Gastroesophageal sphincter (tissue), 4 donors: ENCODE measurements around the gene NBPF1. TPM values are rescaled to one million over a fixed set of nuclear protein-coding genes. Genes with fewer than 3 reads are reported as not detected.
"Not testable (repeated sequence)": the region's sequence is repeated elsewhere in the genome, so short reads cannot be mapped to it uniquely, and the experiment has no call there.

ENCODE experiments used
- ATAC-seq: fragments of 150-250 bp; one replicate; pipeline ENCODE4 v1.9.1; 2016; ENCODE audit warnings: mild to moderate bottlenecking, moderate library complexity
- H3K27ac ChIP-seq, 4 donors: fragments of 200-600 bp; sonication (generic) in 3 of 4; 1 replicate in 3 of 4; 2 replicates in 1 of 4; pipeline ENCODE4 v1.5.1; 2016 to 2019
- H3K27me3 ChIP-seq: fragments of 200-600 bp; sonication (generic); one replicate; pipeline ENCODE4 v1.5.1; 2019
- H3K36me3 ChIP-seq, 2 donors: fragments of 200-600 bp; sonication (generic); one replicate each; pipeline ENCODE4 v1.5.1; 2019; ENCODE audit warnings: control low read depth in 1 of 2
- H3K4me1 ChIP-seq, 3 donors: fragments of 200-600 bp; sonication (generic); 1 replicate in 2 of 3; 2 replicates in 1 of 3; pipeline ENCODE4 v1.5.1; 2016 to 2019; ENCODE audit warnings: control low read depth in 2 of 3
- H3K4me3 ChIP-seq, 2 donors: fragments of 200-600 bp; sonication (generic); one replicate each; pipeline ENCODE4 v1.5.1; 2019; ENCODE audit warnings: mild to moderate bottlenecking in 1 of 2, moderate library complexity in 1 of 2
- H3K9me3 ChIP-seq, 3 donors: fragments of 200-600 bp; sonication (generic); one replicate each; pipeline ENCODE4 v1.5.1; 2017 to 2019; ENCODE audit warnings: control low read depth in 2 of 3
- CTCF ChIP-seq, 4 experiments: fragments of 200-600 bp in 2 of 4; fragments of 450-650 bp in 2 of 4; sonication (generic) in 1 of 4; IDR thresholded peaks; one replicate each; pipeline ENCODE4 v1.5.1; 2017 to 2019; ENCODE audit warnings: antibody characterized with exemption in 4 of 4, mild to moderate bottlenecking in 2 of 4, moderate library complexity in 2 of 4
- EP300 ChIP-seq: sonication (generic); formaldehyde crosslinking; IDR thresholded peaks from one replicate; pipeline ENCODE4 v1.6.1; 2017; ENCODE audit warnings: antibody characterized with exemption, mild to moderate bottlenecking
- POLR2A ChIP-seq, 2 donors: fragments of 450-650 bp; IDR thresholded peaks; one replicate each; pipeline ENCODE4 v1.6.1; 2017; ENCODE audit warnings: antibody characterized with exemption in 2 of 2, mild to moderate bottlenecking in 2 of 2, moderate library complexity in 1 of 2
- POLR2AphosphoS5 ChIP-seq: sonication (generic); formaldehyde crosslinking; IDR thresholded peaks from one replicate; pipeline ENCODE4 v1.6.1; 2017; ENCODE audit warnings: antibody characterized with exemption
- WGBS, 2 donors: methylation state at CpG; one replicate each; pipeline ENCODE4 v1.1.5; 2018; ENCODE audit warnings: low coverage in 1 of 2; 5-methylcytosine and 5-hydroxymethylcytosine counted together
- total RNA-seq, 4 donors: library from RNA; depleted of rRNA; stranded (reverse); fragments of >200 nt; gene quantifications; one replicate each; pipeline ENCODE4 v1.1.0, GENCODE V29; 2016

The NBPF1 gene
- total RNA-seq, 4 donors from 2014 or later = 21.8 to 46.6 (median 30.7) TPM

DNA sequence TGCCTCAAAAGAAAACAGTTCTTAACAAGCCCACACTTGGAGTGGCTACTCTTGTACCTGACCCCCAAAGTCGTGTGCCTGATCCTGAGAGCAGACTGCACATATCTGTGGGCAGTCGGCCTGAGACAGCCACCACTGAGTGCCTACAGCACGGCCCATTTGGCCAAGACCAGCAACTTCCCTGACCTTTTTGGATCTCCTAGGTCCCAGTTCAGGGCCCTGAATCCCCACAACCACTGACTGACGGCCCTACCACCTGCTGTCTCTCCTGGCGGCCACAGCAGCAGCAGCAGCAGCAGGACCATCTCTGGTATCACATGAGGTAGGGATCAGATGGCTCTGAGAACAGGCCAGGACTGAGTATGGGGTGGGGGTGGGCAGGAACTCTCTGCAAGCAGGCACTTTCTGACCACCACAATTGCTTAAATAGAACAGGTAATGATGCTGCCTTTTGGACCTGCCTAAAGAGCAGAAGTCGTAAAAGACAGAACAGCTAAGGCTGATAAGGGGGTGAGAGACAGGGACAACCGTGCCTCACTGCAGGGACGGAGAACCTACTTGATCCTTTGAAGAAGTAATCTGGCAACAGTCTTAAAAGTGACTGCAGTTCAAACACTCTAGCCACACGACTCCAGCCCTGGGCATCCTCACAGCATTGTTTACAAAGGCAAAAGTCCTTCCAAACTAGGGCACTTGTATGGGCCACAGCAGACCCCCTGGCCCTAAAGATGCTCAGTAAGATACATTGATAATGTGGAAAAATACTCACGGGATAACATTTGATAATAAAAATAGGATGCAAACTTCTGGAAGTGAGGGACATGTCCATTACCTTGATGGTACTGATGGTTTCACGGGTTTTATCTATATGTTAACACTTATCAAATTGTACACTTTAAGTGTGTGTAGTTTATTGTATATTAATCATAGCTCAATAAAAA, 26.0 kb upstream of the NBPF1 start:
- Histone ChIP-seq H3K4me1 (peaks cover 5 to 24% (median 18%) of the 10 kb centered on the region in 3 donors), H3K36me3 (peaks cover 0 to 32% of the 10 kb centered on the region in 2 donors)
- not testable (repeated sequence) for H3K27me3 ChIP-seq, ATAC-seq, H3K27ac ChIP-seq, H3K9me3 ChIP-seq, H3K4me3 ChIP-seq
- WGBS, 2 donors = 66% methylated on average over 11 of the region's 11 CpGs

GRCh38 chr1:16637941-16638778, 24.8 kb upstream of the NBPF1 start:
- Histone ChIP-seq H3K4me1 (peaks cover 2 to 14% (median 10%) of the 10 kb centered on the region in 3 donors), H3K36me3 (peaks cover 0 to 44% of the 10 kb centered on the region in 2 donors)
- 88 to 91% methylated on average over 3 to 5 of the region's 6 CpGs for WGBS, 2 donors
- not testable (repeated sequence) for H3K27me3 ChIP-seq, H3K9me3 ChIP-seq, H3K27ac ChIP-seq, H3K4me3 ChIP-seq
- ATAC-seq = peak; percentile 8

DNA sequence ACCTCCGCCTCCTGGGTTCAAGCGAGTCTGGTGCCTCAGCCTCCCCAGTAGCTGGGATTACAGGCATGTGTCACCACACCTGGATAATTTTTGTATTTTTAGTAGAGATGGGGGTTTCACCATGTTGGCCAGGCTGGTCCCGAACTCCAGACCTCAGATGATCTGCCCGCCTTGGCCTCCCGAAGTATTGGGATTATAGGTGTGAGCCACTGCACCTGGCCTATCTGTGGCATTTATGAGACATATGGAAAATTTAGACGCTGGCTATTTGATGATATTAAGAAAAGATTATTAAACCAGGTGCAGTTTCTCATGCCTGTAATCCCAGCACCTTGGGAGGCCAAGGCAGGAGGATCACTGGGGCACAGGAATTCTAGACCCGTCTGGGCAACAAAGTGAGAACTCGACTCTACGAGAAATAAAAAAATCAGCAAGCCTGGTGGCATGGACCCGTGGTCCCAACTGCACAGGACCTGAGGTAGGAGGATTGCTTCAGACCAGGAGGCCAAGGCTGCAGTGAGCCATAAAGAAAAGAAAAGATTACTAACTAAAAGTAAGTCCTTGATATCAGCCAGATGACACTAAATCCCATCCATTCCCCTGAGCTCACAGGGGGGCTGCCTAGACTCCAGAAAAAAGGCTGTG, 23.3 kb upstream of the NBPF1 start:
- peaks cover 0 to 59% of the 10 kb centered on the region in 2 donors for H3K36me3 ChIP-seq
- ATAC-seq, H3K27me3 ChIP-seq, H3K4me1 ChIP-seq, H3K4me3 ChIP-seq, H3K9me3 ChIP-seq, H3K27ac ChIP-seq: not testable (repeated sequence)
- WGBS, 2 donors = 86 to 88% methylated on average over 10 of the region's 10 CpGs

- H3K4me1 ChIP-seq, H3K9me3 ChIP-seq, H3K4me3 ChIP-seq, H3K27me3 ChIP-seq, H3K27ac ChIP-seq, ATAC-seq: not testable (repeated sequence)
- WGBS, 2 donors = 90 to 92% methylated on average over 5 of the region's 5 CpGs
- H3K36me3 ChIP-seq = peaks cover 0 to 66% of the 10 kb centered on the region in 2 donors
Observed at GRCh38 chr1:16635959-16636358, 22.6 kb upstream of the NBPF1 start.

DNA sequence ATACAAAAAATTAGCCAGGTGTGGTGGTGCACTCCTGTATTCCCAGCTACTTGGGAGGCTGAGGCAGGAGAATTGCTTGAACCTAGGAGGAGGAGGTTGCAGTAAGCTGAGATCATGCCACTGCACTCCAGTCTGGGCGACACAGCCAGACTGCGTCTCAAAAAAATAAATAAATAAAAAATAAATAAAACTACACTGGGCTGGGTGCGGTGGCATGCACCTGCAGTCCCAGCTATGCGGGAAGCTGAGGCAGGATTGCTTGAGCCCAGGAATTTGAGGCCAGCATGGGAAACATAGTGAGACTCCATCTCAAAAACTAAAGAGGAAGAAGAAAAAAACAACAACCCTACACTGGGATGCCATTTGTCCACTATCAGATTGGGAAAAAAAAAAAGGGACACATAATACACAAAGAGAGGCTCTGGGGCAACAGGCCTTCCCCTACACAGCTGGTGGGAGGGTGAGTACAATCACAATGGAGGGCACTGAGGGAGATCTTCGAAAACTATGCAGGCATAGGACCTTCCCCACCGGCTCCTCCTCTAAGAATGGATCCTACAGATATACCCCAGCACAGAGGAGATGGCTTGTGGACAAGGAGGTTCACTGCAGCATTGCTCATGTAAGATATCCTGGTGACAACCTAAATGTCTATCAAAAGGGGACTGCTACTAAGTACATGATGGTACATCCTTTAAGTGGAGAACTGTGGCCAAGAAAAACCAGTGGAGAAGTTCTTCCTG, 20.3 kb upstream of the NBPF1 start:
- not testable (repeated sequence) for ATAC-seq, H3K4me3 ChIP-seq, H3K9me3 ChIP-seq, H3K27me3 ChIP-seq, H3K27ac ChIP-seq, H3K4me1 ChIP-seq
- WGBS, 2 donors = 91 to 93% methylated on average over 6 of the region's 6 CpGs
- peaks cover 0 to 79% of the 10 kb centered on the region in 2 donors for H3K36me3 ChIP-seq

DNA sequence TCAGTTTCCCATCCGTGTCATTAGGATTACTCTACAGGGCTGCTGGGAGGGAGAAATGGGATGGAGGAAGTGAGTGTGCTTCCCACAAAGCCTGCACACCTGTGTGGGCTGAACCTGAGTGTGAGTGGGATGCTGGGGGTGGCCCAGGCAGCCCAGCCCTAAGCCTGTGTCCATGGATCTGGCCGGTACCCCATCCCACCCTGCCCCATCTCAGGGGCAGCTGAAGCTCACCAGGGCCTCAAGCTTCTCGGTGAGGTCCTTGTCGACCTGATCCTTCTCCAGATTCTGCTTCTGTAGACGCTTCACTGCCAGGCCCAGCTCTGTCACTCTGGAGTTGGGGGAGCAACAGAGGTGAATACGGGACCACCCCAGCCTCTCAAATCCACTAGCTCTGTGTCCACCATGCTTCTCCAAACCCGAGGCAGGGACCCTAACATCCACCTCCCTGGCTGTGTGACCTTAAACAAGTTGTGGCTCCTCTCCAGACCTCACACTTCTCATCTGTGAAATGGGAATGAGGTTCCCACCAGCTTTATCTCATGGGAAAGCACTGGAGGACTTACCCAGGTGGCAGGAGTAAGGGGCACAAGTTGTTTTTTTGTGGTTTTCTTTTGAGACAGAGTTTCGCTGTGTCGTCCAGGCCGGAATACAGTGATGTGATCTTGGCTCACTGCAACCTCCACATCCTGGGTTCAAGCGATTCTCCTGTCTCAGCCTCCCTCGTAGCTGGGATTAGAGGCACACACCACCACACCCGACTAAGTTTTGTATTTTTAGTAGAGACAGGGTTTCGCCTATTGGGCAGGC, 18.9 kb upstream of the NBPF1 start:
- not testable (repeated sequence) for H3K27ac ChIP-seq, H3K9me3 ChIP-seq, H3K4me1 ChIP-seq, H3K4me3 ChIP-seq, ATAC-seq, H3K27me3 ChIP-seq
- H3K36me3 ChIP-seq = peaks cover 0 to 87% of the 10 kb centered on the region in 2 donors
- WGBS, 2 donors = 89% methylated on average over 12 to 14 of the region's 14 CpGs

DNA sequence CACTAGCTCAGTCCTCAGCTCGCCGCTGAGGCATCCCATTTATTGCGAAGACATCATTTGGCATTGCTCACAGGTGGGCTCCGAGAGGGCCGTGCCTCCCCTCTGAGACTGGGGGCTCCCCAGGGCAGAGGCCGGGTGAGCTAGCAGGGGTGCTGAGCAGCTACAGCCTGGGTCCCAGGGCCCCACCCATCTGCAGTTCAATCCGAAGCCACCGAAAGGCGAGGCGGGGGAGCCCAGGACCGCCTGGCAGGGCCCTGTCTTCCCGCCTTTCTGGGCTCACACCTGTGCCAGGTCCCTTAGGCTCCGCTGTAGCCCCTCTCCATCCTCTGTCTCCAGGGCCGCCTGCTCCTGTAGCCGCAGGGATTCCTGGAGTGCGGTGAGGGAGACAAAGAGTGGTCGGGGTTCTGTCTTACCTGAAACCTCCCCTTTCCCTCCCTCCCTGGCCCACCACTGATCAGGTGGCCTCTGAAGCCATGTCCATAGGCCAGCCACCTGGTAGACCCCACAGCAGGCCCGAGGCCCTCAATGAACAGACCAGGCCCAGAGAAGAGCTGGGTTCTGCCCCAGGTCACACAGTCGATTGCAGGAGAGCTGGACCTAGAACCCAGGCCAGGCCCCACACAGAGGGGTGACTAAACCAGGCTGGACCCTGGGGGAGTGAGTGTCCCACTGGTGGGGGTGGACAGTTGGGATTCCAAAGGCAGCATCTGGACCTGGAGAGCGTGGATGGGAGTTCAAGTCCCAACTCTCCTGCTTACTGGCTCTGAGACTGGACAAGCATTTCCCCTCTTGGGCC, 18.1 kb upstream of the NBPF1 start:
- Histone ChIP-seq H3K4me1 (no peaks in the 10 kb centered on the region), H3K27me3 (no peaks in the 10 kb centered on the region), H3K9me3 (no peaks in the 10 kb centered on the region), H3K4me3 (no peak overlapping the region), H3K27ac (no peak overlapping the region), H3K36me3 (peaks cover 0 to 90% of the 10 kb centered on the region in 2 donors)
- 86 to 89% methylated on average over 19 to 20 of the region's 20 CpGs for WGBS, 2 donors
- no peak for TF ChIP-seq EP300
- TF ChIP-seq POLR2A (IDR thresholded peaks at IDR 0.05) = no peak
- no peak for TF ChIP-seq CTCF (IDR thresholded peaks at IDR 0.05)
- no peak for TF ChIP-seq POLR2AphosphoS5
- ATAC-seq = no peak
